SW480 (cell line): Measurements from ENCODE around the gene TPSB2.

ENCODE experiments used
- DNase-seq: peaks from one replicate; pipeline ENCODE4 v3.0.0-alpha.2; 2016; ENCODE audit warnings: low spot score

Gene TPSB2

GRCh38 chr16:1218930-1219611 lies 10.9 kb downstream of the TPSB2 start:
- DNase-seq, result no peak

GRCh38 chr16:1218061-1218929 lies 11.7 kb downstream of the TPSB2 start:
- DNase-seq, result no peak

GRCh38 chr16:1217526-1217925 lies 12.5 kb downstream of the TPSB2 start:
- no peak for DNase-seq

GRCh38 chr16:1216681-1217400 lies 13.1 kb downstream of the TPSB2 start:
- DNase-seq, result no peak

- DNase-seq, result no peak
Observed at GRCh38 chr16:1216296-1216619, 13.7 kb downstream of the TPSB2 start.

GRCh38 chr16:1215574-1216295 lies 14.2 kb downstream of the TPSB2 start:
- no peak for DNase-seq

GRCh38 chr16:1214719-1215118 lies 15.3 kb downstream of the TPSB2 start:
- DNase-seq, result no peak

GRCh38 chr16:1213796-1214372 lies 16.1 kb downstream of the TPSB2 start:
- no peak for DNase-seq

GRCh38 chr16:1213231-1213630 lies 16.8 kb downstream of the TPSB2 start:
- no peak for DNase-seq

GRCh38 chr16:1212616-1213194 lies 17.3 kb downstream of the TPSB2 start:
- no peak for DNase-seq

- no peak for DNase-seq
Observed at GRCh38 chr16:1211451-1212268, 18.3 kb downstream of the TPSB2 start.

GRCh38 chr16:1210461-1210860 lies 19.5 kb downstream of the TPSB2 start:
- DNase-seq, result no peak

- DNase-seq, result no peak
Observed at GRCh38 chr16:1209081-1209480, 20.9 kb downstream of the TPSB2 start.

GRCh38 chr16:1208239-1208830 lies 21.6 kb downstream of the TPSB2 start:
- DNase-seq, result no peak

- no peak for DNase-seq
Observed at GRCh38 chr16:1206786-1207185, 23.2 kb downstream of the TPSB2 start.

- no peak for DNase-seq
Observed at GRCh38 chr16:1206326-1206725, 23.7 kb downstream of the TPSB2 start.

- DNase-seq, result no peak
Observed at GRCh38 chr16:1204933-1205332, 25.1 kb downstream of the TPSB2 start.

GRCh38 chr16:1202274-1202673 lies 27.7 kb downstream of the TPSB2 start:
- DNase-seq, result no peak

- no peak for DNase-seq
Observed at GRCh38 chr16:1201444-1201843, 28.5 kb downstream of the TPSB2 start.

GRCh38 chr16:1200014-1200627 lies 29.9 kb downstream of the TPSB2 start:
- no peak for DNase-seq
